ENCODE results near the gene ERMP1. TPM values are rescaled to one million over a fixed set of nuclear protein-coding genes. Genes with fewer than 3 reads are reported as not detected.
"Not testable (repeated sequence)": the region's sequence is repeated elsewhere in the genome, so short reads cannot be mapped to it uniquely, and the experiment has no call there.

Gene ERMP1
- total RNA-seq, 1 donor from 2014 or later, result 20.3 TPM

GRCh38 chr9:5813824-5814223 lies 19.1 kb downstream of the ERMP1 start:
- no peak overlapping the region for H3K4me3 Mint-ChIP-seq (ENCODE audit: low read depth)
- H3K9me3 Mint-ChIP-seq (ENCODE audit: low read depth), result no peaks in the 10 kb centered on the region
- no peaks in the 10 kb centered on the region for H3K27me3 Mint-ChIP-seq
- H3K36me3 Mint-ChIP-seq (ENCODE audit: insufficient read depth), result peaks cover 16% of the 10 kb centered on the region
- TF ChIP-seq, protein P1, sequence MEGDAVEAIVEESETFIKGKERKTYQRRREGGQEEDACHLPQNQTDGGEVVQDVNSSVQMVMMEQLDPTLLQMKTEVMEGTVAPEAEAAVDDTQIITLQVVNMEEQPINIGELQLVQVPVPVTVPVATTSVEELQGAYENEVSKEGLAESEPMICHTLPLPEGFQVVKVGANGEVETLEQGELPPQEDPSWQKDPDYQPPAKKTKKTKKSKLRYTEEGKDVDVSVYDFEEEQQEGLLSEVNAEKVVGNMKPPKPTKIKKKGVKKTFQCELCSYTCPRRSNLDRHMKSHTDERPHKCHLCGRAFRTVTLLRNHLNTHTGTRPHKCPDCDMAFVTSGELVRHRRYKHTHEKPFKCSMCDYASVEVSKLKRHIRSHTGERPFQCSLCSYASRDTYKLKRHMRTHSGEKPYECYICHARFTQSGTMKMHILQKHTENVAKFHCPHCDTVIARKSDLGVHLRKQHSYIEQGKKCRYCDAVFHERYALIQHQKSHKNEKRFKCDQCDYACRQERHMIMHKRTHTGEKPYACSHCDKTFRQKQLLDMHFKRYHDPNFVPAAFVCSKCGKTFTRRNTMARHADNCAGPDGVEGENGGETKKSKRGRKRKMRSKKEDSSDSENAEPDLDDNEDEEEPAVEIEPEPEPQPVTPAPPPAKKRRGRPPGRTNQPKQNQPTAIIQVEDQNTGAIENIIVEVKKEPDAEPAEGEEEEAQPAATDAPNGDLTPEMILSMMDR (IDR thresholded peaks at IDR 0.05; ENCODE audit: unreplicated experiment), result no peak
- H3K27ac Mint-ChIP-seq, result no peak overlapping the region
- no peak for DNase-seq (ENCODE audit: low spot score, unreplicated experiment)
- H3K4me1 Mint-ChIP-seq (ENCODE audit: low read depth), result no peaks in the 10 kb centered on the region

DNA sequence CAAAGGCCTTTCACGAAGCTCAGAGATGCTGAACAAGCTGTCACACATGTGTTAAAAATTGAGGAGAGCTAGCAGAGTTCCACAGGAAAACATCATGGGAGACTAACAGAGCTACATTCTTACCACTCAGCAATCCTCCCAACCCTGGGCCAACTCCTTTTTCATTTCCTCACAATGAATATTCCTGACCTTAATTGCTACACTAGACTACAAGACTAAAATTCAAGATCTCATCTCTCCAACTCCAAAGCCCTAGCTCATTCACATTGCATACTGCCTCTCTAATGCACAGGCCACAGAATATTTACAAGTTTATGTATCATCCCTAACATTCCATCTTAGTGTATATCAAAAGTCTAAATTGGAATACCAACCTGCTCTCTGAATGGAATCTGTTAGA lies 21.2 kb downstream of the ERMP1 start:
- Mint-ChIP-seq H3K36me3 (ENCODE audit: insufficient read depth) (peaks cover 9% of the 10 kb centered on the region), H3K9me3 (ENCODE audit: low read depth) (no peaks in the 10 kb centered on the region), H3K4me1 (ENCODE audit: low read depth) (no peaks in the 10 kb centered on the region), H3K4me3 (ENCODE audit: low read depth) (no peak overlapping the region), H3K27me3 (no peaks in the 10 kb centered on the region), H3K27ac (no peak overlapping the region)
- no peak for DNase-seq (ENCODE audit: low spot score, unreplicated experiment)
- TF ChIP-seq, protein P1 (IDR thresholded peaks at IDR 0.05; ENCODE audit: unreplicated experiment), result no peak

DNA sequence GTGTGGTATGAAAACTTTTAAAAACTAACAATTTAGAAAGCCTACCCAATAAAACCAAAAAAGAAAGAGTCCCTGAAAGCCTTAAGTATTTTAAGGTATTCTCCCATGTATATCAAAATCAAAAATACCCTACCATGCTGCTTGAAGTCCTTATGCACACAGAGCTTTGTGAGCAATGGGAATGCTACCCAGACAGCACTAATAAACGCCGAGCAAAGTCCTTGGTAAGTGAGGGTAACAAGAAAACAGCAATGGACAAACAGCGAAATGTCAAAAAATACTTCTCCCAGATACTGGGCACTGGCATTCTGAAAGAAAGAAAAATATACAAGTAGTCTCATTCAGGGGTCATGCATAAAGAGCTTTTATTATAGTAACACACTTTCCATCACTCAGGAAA lies 27.4 kb downstream of the ERMP1 start:
- Mint-ChIP-seq H3K4me3 (ENCODE audit: low read depth) (no peak overlapping the region), H3K9me3 (ENCODE audit: low read depth) (no peaks in the 10 kb centered on the region), H3K27me3 (no peaks in the 10 kb centered on the region), H3K27ac (peak overlapping the region; percentile 84), H3K4me1 (ENCODE audit: low read depth) (peaks cover 14% of the 10 kb centered on the region), H3K36me3 (ENCODE audit: insufficient read depth) (peaks cover 8% of the 10 kb centered on the region)
- TF ChIP-seq, protein P1 (IDR thresholded peaks at IDR 0.05; ENCODE audit: unreplicated experiment), result no peak
- DNase-seq (ENCODE audit: low spot score, unreplicated experiment), result no peak

DNA sequence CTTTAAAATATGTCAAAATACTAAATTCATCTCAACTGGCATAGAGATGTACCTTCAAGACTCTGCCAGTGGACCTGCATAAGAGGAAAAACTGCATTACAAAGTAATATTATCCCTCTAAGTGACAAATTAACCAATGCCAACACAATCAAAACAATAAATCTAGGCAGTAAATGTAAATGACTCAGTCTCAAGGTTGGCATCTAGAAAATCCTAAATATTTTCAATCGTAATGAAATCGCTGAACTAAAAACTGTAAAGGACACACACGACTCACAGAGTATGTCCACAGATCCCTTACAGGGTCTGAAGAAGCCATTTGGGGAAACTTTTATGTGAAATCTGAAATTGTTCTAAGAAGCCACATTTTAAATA lies 31.2 kb downstream of the ERMP1 start:
- Mint-ChIP-seq H3K36me3 (ENCODE audit: insufficient read depth) (peaks cover 4% of the 10 kb centered on the region), H3K27ac (no peak overlapping the region), H3K4me3 (ENCODE audit: low read depth) (no peak overlapping the region), H3K9me3 (ENCODE audit: low read depth) (no peaks in the 10 kb centered on the region), H3K27me3 (no peaks in the 10 kb centered on the region), H3K4me1 (ENCODE audit: low read depth) (peaks cover 24% of the 10 kb centered on the region)
- no peak for DNase-seq (ENCODE audit: low spot score, unreplicated experiment)
- TF ChIP-seq, protein P1 (IDR thresholded peaks at IDR 0.05; ENCODE audit: unreplicated experiment), result no peak

DNA sequence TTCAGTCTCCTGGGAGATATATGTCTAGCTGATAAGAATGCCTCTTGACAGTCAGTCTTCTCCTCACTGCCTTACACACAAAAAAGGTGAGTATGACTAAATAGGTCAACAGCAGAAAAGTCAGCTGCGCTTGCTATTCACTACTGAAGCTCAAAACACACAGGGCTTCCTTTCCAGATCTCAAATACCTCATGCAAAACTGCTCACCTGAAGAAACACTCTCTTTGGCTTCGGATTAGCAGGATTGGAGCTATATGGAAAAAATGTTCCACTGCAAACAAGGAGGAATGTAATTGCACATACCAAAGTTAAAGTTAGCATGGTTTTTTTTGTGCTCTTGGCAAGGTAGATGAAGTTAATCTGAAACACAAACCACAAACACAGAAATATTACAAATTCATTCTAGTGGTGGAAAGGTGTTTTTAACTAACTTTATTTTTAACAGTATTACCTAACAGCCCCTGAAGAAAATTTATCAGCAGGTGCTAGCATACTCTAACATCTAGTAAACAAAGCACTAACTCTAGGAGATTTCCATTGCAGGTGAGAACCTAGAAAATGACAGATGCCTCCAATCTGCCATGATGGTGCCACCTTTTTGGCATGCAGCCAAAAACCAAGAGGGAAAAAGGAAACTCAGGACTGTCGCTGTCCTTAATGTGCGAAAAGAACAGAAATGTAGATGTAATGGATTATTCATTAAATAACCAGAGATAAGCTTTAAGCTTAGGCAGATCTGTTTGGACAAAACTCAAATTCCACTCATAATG lies 31.8 kb downstream of the ERMP1 start:
- Mint-ChIP-seq H3K27me3 (no peaks in the 10 kb centered on the region), H3K27ac (peak overlapping the region; percentile 23), H3K4me3 (ENCODE audit: low read depth) (no peak overlapping the region), H3K36me3 (ENCODE audit: insufficient read depth) (peaks cover 8% of the 10 kb centered on the region), H3K4me1 (ENCODE audit: low read depth) (peaks cover 24% of the 10 kb centered on the region), H3K9me3 (ENCODE audit: low read depth) (no peaks in the 10 kb centered on the region)
- TF ChIP-seq, protein P1 (IDR thresholded peaks at IDR 0.05; ENCODE audit: unreplicated experiment), result no peak
- DNase-seq (ENCODE audit: low spot score, unreplicated experiment), result no peak

GRCh38 chr9:5800378-5800777 lies 32.5 kb downstream of the ERMP1 start:
- H3K9me3 Mint-ChIP-seq (ENCODE audit: low read depth); H3K36me3 Mint-ChIP-seq (ENCODE audit: insufficient read depth); H3K27me3 Mint-ChIP-seq; DNase-seq (ENCODE audit: low spot score, unreplicated experiment); H3K27ac Mint-ChIP-seq; H3K4me3 Mint-ChIP-seq (ENCODE audit: low read depth): not testable (repeated sequence)
- H3K4me1 Mint-ChIP-seq (ENCODE audit: low read depth), result peaks cover 21% of the 10 kb centered on the region
